SK-N-SH (cell line): Measurements from ENCODE around the gene ANKS1B. TPM values are rescaled to one million over a fixed set of nuclear protein-coding genes. Genes with fewer than 3 reads are reported as not detected.
A peak's percentile ranks its signal among the peaks of the same experiment; 100 is the strongest.

Experiments used
- CTCF ChIA-PET: fragments of 300-600, 350-600 bp; formaldehyde crosslinking; extraction: SDS; loops from one replicate; lab custom pipeline; 2021; lab: Yijun Ruan, JAX
- POLR2A ChIA-PET: fragments of 350-600 bp; sonication (Branson Sonifier 250); formaldehyde crosslinking; extraction: SDS; loops from one replicate; lab custom pipeline; 2020; ENCODE audit warnings: antibody characterized with exemption, inconsistent platforms; lab: Yijun Ruan, JAX
- DNase-seq: peaks from one replicate; pipeline ENCODE4 v3.0.0; 2012
- H2AFZ ChIP-seq: fragments of 200-600 bp; sonication (generic); 2 replicates; pipeline ENCODE4 v1.8.1; 2016; ENCODE audit warnings: antibody characterized with exemption, mild to moderate bottlenecking, low read depth
- H3F3A ChIP-seq: fragments of 200-600 bp; sonication (generic); replicated peaks from 2 replicates; pipeline ENCODE3; 2016; ENCODE audit warnings: antibody characterized with exemption, mild to moderate bottlenecking; ENCODE audit not compliant: insufficient read depth
- H3K27ac ChIP-seq, 2 experiments: fragments of 200-500 bp in 1 of 2; fragments of 200-600 bp in 1 of 2; sonication (Bioruptor generic) in 1 of 2; sonication (generic), shearing (Covaris generic) in 1 of 2; 2 replicates each; pipeline versions ENCODE4 v1.5.1 to v1.6.1; 2014 to 2016; ENCODE audit warnings: low read depth in 2 of 2, inconsistent platforms in 1 of 2, low read length in 1 of 2, mild to moderate bottlenecking in 1 of 2, mixed read lengths in 1 of 2
- H3K27me3 ChIP-seq: fragments of 200-600 bp; sonication (generic), shearing (Covaris generic); 2 replicates; pipeline ENCODE4 v1.6.1; 2016; ENCODE audit warnings: mixed run types; ENCODE audit not compliant: insufficient read depth
- H3K36me3 ChIP-seq, 2 experiments: fragments of 200-500 bp in 1 of 2; fragments of 200-600 bp in 1 of 2; sonication (Bioruptor generic) in 1 of 2; sonication (generic) in 1 of 2; replicated peaks in 1 of 2; 2 replicates each; pipeline versions ENCODE3 to v1.5.1; 2014 to 2016; ENCODE audit warnings: low read length in 1 of 2, mild to moderate bottlenecking in 1 of 2; ENCODE audit not compliant: insufficient read depth in 2 of 2, control insufficient read depth in 1 of 2
- H3K4me1 ChIP-seq, 2 experiments: fragments of 200-500 bp in 1 of 2; fragments of 200-600 bp in 1 of 2; sonication (Bioruptor generic) in 1 of 2; sonication (generic), shearing (Covaris generic) in 1 of 2; 2 replicates each; pipeline versions ENCODE4 v1.5.1 to v1.6.1; 2014 to 2016; ENCODE audit warnings: low read depth in 1 of 2, low read length in 1 of 2, mixed run types in 1 of 2; ENCODE audit not compliant: insufficient read depth in 2 of 2, control insufficient read depth in 1 of 2
- H3K4me2 ChIP-seq: fragments of 200-600 bp; sonication (generic), shearing (Covaris generic); 2 replicates; pipeline ENCODE4 v1.6.1; 2017; ENCODE audit warnings: mixed run types
- H3K4me3 ChIP-seq, 2 experiments: fragments of 200-500 bp in 1 of 2; fragments of 200-600 bp in 1 of 2; sonication (Bioruptor generic) in 1 of 2; sonication (generic), shearing (Covaris generic) in 1 of 2; 2 replicates each; pipeline versions ENCODE4 v1.5.1 to v1.8.1; 2014 to 2016; ENCODE audit warnings: low read depth in 2 of 2, inconsistent platforms in 1 of 2, low read length in 1 of 2, mild to moderate bottlenecking in 1 of 2, mixed read lengths in 1 of 2, moderate library complexity in 1 of 2
- H3K79me2 ChIP-seq: fragments of 200-600 bp; sonication (generic); 2 replicates; pipeline ENCODE4 v1.8.1; 2017; ENCODE audit warnings: mild to moderate bottlenecking; ENCODE audit not compliant: insufficient read depth
- H3K9ac ChIP-seq: fragments of 200-600 bp; sonication (generic); 2 replicates; pipeline ENCODE4 v1.6.1; 2017; ENCODE audit warnings: mixed run types
- H3K9me2 ChIP-seq: fragments of 200-600 bp; sonication (generic); 2 replicates; pipeline ENCODE4 v1.6.1; 2017; ENCODE audit warnings: mixed run types
- H3K9me3 ChIP-seq: fragments of 200-600 bp; sonication (generic); 2 replicates; pipeline ENCODE4 v1.6.1; 2017; ENCODE audit warnings: mixed run types, mild to moderate bottlenecking, moderate library complexity
- H4K20me1 ChIP-seq: fragments of 200-600 bp; sonication (generic); 2 replicates; pipeline ENCODE4 v1.6.1; 2017; ENCODE audit warnings: mild to moderate bottlenecking, mixed run types; ENCODE audit not compliant: insufficient read depth
- FOSL2 ChIP-seq: IDR thresholded peaks from 2 replicates; pipeline ENCODE4 v1.4.0; 2012; ENCODE audit warnings: low read depth, mild to moderate bottlenecking, moderate library complexity, borderline replicate concordance
- FOXM1 ChIP-seq: IDR thresholded peaks from 2 replicates; pipeline ENCODE4 v1.4.0; 2012; ENCODE audit warnings: low read depth, mild to moderate bottlenecking
- MXI1 ChIP-seq: IDR thresholded peaks from 2 replicates; pipeline ENCODE4 v1.6.1; 2012; ENCODE audit warnings: mild to moderate bottlenecking, low read depth, low read length, improper control_type of control experiment
- NFIC ChIP-seq: IDR thresholded peaks from 2 replicates; pipeline ENCODE4 v1.4.0; 2012; ENCODE audit warnings: borderline replicate concordance
- SMC3 ChIP-seq: IDR thresholded peaks from 2 replicates; pipeline ENCODE4 v1.6.1; 2012; ENCODE audit warnings: low read depth, low read length, improper control_type of control experiment
- TCF12 ChIP-seq: IDR thresholded peaks from 2 replicates; pipeline ENCODE4 v1.4.0; 2012
- WGBS: methylation state at CpG from one replicate; pipeline ENCODE4 v1.1.6; 2017; ENCODE audit warnings: low lambda C conversion rate; 5-methylcytosine and 5-hydroxymethylcytosine counted together
- polyA plus RNA-seq, 3 experiments: library from polyadenylated mRNA; depleted of rRNA; stranded (reverse); fragments of >200 nt; gene quantifications; 2 replicates each; pipeline ENCODE4 v1.2.3, GENCODE V29; 2012
- TF ChIP-seq, protein P1 (sequence below): IDR thresholded peaks from 2 replicates; pipeline ENCODE4; 2012
- TF ChIP-seq, protein P2 (sequence below): IDR thresholded peaks from 2 replicates; pipeline ENCODE4 v1.4.0; 2012; ENCODE audit warnings: low read depth, borderline replicate concordance
- TF ChIP-seq, protein P3 (sequence below): IDR thresholded peaks from 2 replicates; pipeline ENCODE4 v1.4.0; 2012; ENCODE audit warnings: low read depth
- TF ChIP-seq, protein P4 (sequence below): IDR thresholded peaks from 2 replicates; pipeline ENCODE4 v1.6.1; 2012; ENCODE audit warnings: mild to moderate bottlenecking, low read depth, low read length, moderate library complexity

ANKS1B gene
- polyA plus RNA-seq (2012; rRNA removed), result 1.8 and 2.3 TPM in 2 replicates
- 1.8 and 1.9 TPM in 2 replicates for polyA plus RNA-seq (2012; cell fraction: cytosol; rRNA removed)
- 2.0 and 3.9 TPM in 2 replicates for polyA plus RNA-seq (2012; cell fraction: nucleus; rRNA removed)

DNA sequence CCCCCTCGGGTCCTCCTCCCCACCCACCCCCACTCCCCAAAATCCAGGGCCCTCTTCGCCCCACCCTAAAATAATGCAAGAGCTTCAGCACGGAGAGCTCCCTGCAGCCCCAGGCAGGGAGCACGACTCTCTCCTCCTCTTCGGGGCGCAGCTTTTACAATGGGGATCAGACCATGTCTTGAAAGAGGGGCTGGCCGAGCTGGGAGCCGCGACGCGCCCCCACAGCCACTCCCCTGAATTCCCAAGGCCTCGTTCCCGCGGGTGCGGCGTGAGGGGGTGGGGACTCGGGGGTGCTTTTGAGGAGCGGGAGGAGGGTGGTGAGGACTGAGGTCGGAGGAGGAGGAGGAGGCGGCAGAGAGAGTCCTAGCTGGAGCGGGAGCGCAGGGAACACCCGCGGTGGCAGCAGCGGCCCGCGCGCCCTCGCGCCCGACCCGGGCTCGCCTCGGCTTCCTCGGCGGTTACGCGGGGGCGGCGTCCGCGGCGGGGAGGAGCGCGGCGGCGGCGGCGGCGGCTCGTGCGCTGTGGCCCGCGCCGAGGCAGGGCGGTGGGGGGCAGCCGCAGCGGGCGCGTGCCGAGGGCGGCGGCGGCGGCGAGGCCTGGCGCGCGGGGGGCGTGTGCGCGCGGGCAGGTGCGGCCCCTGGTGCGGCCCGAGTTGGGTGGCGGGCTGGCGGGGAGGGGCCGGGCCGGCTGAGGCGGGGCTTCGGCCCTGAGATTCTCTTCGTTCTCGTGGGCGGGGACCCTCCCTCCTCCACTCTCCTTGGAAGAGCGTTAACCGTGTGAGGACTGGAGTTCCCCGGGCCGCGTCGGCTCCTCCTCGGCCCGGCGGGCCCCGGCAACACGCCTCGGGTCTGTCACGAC is at the start of gene ANKS1B:
Gene ANKS1B (minus strand): TSS at position 666 of the 858 bp plus-strand sequence. CDS start 699 bp downstream, outside the sequence.
- no peaks in the 10 kb centered on the region for H3K9me2 ChIP-seq
- H3K9ac ChIP-seq, result peak within 1 kb of the TSS; percentile 72
- peak within 1 kb of the TSS; percentile 96 for H2AFZ ChIP-seq
- no peaks in the 10 kb centered on the region for H3K79me2 ChIP-seq
- POLR2A ChIA-PET, result no interaction called here
- CTCF ChIA-PET, result no interaction called here
- 3% methylated on average over 34 of the region's 98 CpGs for WGBS
- no peaks in the 10 kb centered on the region for H3K36me3 ChIP-seq
- peak; percentile 89 for DNase-seq
- peak within 1 kb of the TSS; percentile 83 to 86 for H3K4me3 ChIP-seq
- H3K9me3 ChIP-seq, result no peaks in the 10 kb centered on the region
- H3K4me2 ChIP-seq, result peak within 1 kb of the TSS; percentile 99
- no peaks in the 10 kb centered on the region for H4K20me1 ChIP-seq
- no peak for TF ChIP-seq FOXM1
- TF ChIP-seq, protein P1, sequence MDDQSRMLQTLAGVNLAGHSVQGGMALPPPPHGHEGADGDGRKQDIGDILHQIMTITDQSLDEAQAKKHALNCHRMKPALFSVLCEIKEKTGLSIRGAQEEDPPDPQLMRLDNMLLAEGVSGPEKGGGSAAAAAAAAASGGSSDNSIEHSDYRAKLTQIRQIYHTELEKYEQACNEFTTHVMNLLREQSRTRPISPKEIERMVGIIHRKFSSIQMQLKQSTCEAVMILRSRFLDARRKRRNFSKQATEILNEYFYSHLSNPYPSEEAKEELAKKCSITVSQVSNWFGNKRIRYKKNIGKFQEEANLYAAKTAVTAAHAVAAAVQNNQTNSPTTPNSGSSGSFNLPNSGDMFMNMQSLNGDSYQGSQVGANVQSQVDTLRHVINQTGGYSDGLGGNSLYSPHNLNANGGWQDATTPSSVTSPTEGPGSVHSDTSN, result 0 out of 2 replicates have a peak, but pooled peaks have one; percentile 2
- TF ChIP-seq, protein P2, sequence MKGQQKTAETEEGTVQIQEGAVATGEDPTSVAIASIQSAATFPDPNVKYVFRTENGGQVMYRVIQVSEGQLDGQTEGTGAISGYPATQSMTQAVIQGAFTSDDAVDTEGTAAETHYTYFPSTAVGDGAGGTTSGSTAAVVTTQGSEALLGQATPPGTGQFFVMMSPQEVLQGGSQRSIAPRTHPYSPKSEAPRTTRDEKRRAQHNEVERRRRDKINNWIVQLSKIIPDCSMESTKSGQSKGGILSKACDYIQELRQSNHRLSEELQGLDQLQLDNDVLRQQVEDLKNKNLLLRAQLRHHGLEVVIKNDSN, result no peak
- TF ChIP-seq, protein P3, sequence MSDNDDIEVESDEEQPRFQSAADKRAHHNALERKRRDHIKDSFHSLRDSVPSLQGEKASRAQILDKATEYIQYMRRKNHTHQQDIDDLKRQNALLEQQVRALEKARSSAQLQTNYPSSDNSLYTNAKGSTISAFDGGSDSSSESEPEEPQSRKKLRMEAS, result peak; percentile 70
- TF ChIP-seq, protein P4, sequence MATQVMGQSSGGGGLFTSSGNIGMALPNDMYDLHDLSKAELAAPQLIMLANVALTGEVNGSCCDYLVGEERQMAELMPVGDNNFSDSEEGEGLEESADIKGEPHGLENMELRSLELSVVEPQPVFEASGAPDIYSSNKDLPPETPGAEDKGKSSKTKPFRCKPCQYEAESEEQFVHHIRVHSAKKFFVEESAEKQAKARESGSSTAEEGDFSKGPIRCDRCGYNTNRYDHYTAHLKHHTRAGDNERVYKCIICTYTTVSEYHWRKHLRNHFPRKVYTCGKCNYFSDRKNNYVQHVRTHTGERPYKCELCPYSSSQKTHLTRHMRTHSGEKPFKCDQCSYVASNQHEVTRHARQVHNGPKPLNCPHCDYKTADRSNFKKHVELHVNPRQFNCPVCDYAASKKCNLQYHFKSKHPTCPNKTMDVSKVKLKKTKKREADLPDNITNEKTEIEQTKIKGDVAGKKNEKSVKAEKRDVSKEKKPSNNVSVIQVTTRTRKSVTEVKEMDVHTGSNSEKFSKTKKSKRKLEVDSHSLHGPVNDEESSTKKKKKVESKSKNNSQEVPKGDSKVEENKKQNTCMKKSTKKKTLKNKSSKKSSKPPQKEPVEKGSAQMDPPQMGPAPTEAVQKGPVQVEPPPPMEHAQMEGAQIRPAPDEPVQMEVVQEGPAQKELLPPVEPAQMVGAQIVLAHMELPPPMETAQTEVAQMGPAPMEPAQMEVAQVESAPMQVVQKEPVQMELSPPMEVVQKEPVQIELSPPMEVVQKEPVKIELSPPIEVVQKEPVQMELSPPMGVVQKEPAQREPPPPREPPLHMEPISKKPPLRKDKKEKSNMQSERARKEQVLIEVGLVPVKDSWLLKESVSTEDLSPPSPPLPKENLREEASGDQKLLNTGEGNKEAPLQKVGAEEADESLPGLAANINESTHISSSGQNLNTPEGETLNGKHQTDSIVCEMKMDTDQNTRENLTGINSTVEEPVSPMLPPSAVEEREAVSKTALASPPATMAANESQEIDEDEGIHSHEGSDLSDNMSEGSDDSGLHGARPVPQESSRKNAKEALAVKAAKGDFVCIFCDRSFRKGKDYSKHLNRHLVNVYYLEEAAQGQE, result peak; percentile 69
- H3K27me3 ChIP-seq, result no peaks in the 10 kb centered on the region
- peak within 1 kb of the TSS in 1 of 2 experiments; percentile 64; a peak in 2 of 4 replicates for H3K27ac ChIP-seq
- H3F3A ChIP-seq, result no peaks in the 10 kb centered on the region
- H3K4me1 ChIP-seq, result peaks cover 7 to 13% of the 10 kb centered on the region in 2 experiments; a peak in 2 of 4 replicates

DNA sequence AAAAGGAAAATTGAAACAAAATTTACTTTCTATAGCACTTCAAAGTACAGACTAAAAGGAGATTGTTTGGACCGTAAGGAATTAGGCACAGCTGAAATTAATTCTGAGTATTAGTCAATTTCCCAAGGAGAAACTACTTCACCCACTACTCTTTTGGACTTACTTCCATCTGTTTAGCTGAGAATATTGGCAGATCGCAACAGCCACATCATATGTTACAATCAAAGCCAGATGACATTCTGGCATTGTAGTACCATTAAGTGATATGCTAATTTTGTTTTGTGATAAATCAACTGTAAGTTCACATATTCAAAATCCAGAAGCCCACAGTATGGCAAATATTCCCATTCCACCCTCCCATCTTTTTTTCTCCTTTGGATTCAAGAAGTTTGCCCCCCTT is 47.1 kb upstream of the ANKS1B start:
- peaks cover 0 to 17% of the 10 kb centered on the region in 2 experiments for H3K36me3 ChIP-seq
- no peaks in the 10 kb centered on the region for H3K9me3 ChIP-seq
- no peaks in the 10 kb centered on the region for H3K79me2 ChIP-seq
- no peak overlapping the region for H2AFZ ChIP-seq
- no peak overlapping the region for H3K27ac ChIP-seq
- H4K20me1 ChIP-seq, result no peaks in the 10 kb centered on the region
- H3K4me2 ChIP-seq, result no peak overlapping the region
- no peaks in the 10 kb centered on the region for H3F3A ChIP-seq
- ChIA-PET POLR2A (no interaction called here), CTCF (no interaction called here)
- no peaks in the 10 kb centered on the region for H3K4me1 ChIP-seq
- no peak overlapping the region for H3K9ac ChIP-seq
- no peak overlapping the region for H3K4me3 ChIP-seq
- peak; percentile 4 for DNase-seq
- no peaks in the 10 kb centered on the region for H3K9me2 ChIP-seq
- no peaks in the 10 kb centered on the region for H3K27me3 ChIP-seq
- WGBS, result 87% methylated on average over 2 of the region's 2 CpGs
- no peak for TF ChIP-seq NFIC
- TF ChIP-seq SMC3, result no peak
- no peak for TF ChIP-seq MXI1
- TF ChIP-seq, protein P3, result no peak
- peak; percentile 45; the same call in 1 of the 2 replicates for TF ChIP-seq TCF12
- no peak for TF ChIP-seq FOSL2
